CD1c-positive myeloid dendritic cell (primary cell): ENCODE results near the gene CA5B.
"Not testable (repeated sequence)": the region's sequence is repeated elsewhere in the genome, so short reads cannot be mapped to it uniquely, and the experiment has no call there.

ENCODE experiments used
- DNase-seq: peaks from one replicate; pipeline ENCODE4 v3.0.0-alpha.2; 2016; ENCODE audit errors: extremely low spot score

CA5B gene

DNA sequence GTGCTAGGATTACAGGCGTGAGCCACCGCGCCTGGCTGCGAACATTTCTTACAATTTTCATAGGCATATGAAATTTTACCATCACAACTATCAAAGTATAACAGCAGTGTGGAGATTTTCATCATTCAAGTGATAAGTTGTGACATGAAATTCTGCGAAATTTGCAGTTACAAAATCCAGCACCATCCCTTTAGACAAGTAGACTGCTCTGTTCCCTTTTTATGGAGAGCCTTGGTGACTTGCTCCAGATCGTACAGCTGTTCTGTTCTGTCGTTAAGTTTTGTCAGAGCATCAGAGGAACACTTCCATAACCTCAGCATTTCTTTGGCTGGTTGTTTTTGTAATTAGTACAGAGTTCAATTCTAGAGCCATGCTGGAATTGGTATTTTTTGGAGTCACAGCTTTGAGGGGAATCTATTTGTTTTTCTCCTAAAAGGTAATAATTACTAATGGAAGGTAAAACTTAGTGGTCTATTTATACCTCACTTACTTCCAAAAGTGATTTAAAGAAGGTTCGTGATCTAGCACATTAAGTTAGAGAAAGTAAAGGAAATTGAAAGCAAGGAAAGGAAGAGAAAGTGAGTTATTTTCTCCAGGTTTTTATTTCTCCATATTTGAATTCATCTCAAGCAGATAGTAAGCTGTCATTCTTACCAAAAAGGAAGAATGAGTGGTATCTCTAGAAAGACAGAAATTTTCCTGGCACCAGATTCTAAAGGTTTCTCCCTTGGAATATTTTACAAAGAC, 74.3 kb downstream of the CA5B start:
- DNase-seq: peak; percentile 32

DNA sequence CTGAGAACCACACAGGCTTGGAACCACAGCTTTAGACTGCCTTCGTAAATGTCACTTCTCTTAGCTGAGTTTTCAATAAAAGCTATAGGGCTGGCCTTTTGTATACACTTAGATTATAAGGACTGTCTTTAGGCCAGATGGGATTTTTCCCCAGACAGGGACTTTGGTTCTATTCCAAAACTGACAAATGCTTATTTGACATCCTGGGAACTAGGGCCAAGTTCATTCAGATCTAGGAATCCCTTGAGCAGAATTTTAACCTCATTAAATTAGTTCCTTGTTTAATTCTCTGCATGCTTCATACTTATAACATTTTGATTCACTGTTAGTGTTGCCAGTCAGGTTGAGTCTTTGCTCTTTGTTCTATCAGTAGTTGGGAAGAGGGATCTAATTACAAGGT, 75.3 kb downstream of the CA5B start:
- DNase-seq: no peak

DNA sequence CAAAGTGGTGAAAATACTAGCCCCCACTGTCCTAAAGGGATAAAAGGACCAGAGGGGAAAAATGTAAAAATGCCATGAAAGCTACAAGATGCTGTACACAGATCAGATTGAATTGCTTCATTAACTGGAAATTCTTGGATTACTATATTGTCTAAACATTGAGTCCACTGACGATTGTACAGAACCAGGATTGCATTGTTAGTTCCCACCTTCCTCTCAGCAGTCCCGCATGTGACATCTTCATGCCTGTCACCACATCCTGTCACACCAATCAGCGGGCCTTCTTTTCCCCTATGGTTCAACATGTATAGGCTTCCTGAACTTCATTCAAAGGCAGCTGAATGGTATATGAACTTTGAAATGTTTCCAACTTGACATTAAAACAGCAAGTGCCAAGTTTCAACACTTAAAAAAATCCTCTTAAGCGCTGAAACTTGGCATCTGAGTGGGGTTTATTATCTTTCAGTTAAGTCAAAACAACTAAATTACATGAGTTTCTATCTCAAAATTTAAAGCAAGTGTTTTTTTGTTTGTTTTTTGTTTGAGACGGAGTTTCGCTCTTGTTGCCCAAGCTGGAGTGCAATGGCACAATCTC, 76.8 kb downstream of the CA5B start:
- DNase-seq: no peak

DNA sequence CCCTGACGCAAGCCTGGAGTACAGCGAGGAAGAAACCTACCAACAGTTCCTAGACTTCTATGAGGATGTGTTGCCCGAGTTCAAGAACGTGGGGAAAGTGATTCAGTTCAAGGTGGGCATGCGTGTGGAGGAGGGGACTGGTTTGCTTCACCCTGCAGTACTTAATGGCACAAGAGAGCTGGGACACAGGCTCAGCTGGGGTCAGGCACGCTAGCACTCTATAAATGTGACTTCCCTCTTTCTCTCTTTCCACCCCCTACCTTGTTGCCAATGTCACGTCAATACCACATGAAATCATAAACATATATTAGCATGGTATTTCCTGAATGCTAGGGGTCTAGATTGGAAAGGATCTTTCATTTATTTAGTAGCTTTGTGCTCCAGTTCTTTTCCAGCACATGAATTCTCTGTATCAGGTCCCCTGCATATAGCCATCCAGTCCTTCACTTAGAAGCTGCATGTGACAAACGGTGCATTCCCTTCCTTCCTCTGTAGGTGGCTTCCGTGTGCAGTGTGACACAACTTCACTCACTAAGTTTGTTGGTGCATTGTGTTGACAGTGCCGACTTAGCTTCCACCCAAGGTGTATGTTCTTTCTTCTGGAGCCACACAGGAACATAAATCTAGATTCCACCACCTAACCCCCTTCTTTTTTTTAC, 77.8 kb downstream of the CA5B start:
- DNase-seq: no peak

DNA sequence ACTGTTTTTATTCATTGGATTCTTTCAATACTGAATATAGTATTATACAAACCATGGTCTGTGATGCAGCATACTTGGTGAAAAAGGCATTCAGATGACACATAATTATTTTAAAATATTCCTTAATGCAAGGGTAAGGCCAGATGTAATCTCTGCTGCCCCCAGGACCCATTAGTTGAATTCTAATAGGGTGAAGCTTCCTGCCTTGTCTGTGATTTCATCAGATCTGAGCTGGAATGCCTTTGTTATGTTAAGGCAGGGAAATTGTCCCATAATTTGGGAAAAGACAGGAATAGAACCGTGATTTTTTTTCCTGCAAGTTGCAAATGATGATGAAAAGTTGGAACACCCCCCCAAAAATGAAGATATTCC, 78.4 kb downstream of the CA5B start:
- no peak for DNase-seq

DNA sequence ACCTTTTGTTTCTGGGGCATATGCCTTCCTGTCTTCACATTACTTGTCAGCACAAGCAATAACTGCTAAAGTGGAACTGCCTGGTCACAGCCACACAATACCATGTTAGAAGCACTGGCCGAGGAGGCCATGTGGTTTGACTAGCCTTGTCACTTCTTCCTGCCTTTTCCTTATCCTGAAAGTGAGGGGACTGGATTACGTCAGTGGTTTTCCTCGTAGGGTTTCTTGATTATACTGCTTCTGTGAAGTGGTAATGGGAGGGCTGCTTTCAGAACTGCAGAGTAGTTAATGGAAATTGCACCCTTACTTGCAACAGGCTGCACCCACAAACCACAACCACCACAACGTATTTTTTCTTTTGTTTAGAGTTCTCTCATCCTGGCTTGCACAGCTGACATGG, 78.8 kb downstream of the CA5B start:
- DNase-seq: no peak

DNA sequence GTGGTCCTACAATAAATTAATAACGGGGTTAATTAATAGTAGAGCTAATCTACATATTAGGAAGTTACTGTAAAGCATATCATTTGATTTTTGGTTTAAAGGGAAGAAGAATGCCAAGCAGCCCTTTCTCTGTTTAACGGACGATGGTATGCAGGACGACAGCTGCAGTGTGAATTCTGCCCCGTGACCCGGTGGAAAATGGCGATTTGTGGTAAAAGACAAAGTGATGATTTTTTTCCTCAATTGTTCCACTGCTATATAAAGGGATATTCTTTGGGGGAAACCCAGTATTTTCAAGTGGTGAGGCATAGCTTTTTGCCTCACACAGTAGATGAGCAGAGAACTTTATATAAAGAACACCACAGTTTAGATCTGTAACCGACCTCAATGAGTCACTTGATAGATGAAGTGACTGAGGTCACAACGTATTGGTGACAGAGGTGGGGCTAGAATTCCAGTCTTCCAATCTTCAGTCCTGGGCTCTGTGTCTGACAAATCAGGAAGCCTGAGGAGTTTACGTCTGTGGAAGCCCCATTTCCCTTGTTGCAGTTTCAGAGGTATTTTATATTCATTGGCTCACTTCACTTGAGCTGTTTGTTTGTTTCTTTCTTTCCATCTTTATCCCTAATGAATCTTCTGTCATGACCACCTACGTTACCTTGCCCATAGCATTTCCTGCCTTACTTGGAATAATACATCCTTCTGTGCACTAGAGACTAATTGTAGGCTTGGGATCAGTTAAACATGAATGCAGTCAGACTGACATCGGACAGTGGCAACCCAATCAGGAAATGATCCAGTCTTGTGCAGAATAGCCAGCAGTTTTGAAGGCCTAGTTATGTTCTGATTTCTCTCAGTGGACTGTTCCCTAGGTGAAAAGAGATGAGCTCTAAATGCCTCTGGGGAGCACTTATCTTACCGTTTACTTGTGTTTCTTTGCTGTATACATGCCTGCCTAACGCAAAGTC, 82.3 kb downstream of the CA5B start:
- no peak for DNase-seq

DNA sequence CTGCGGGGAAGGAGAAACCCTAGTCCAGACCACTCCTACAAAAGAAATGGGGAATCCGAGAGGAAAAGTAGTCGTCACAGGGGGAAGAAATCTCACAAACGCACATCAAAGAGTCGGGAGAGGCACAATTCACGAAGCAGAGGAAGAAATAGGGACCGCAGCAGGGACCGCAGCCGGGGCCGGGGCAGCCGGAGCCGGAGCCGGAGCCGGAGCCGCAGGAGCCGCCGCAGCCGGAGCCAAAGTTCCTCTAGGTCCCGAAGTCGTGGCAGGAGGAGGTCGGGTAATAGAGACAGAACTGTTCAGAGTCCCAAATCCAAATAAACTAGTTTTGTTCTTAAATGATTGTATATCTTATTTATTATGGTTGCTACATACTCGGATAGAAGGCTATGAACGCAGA, 84.9 kb downstream of the CA5B start:
- DNase-seq: no peak

DNA sequence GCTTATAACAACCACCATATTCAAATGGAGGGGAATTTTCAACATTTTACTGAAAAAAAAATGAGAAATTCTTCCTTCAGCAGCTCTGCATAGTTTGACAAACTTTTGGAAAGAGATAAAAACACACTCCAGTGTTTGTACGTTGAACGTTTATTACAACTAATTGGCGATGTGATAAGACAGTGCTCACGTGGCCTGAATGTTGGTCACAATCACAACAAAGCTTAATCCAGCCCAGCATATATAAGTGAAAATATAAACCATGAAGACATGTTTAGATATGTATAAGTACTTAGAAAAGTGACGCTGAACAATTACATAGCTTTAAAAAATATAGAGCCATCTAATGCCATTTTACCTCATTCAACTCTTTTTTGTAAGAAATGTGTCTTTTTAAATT, 87.9 kb downstream of the CA5B start:
- DNase-seq: no peak

DNA sequence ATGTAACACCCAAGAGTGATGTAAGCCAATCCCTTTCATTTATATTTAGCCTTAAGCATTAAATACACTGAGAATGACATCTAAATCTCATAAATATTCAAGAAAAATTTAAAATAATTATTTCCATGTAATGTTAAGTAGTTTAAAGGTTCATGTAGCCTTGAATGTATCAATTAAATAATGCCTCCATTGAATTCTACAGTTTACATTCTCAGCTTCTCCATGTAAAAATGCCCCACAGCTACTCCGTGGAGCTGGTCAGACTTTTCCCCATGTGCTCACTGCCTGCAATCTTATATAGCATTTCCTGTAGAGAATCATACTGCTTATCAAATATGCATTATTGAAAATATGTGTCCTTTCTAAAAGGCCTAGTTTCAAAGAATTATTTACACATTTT, 91.1 kb downstream of the CA5B start:
- no peak for DNase-seq

DNA sequence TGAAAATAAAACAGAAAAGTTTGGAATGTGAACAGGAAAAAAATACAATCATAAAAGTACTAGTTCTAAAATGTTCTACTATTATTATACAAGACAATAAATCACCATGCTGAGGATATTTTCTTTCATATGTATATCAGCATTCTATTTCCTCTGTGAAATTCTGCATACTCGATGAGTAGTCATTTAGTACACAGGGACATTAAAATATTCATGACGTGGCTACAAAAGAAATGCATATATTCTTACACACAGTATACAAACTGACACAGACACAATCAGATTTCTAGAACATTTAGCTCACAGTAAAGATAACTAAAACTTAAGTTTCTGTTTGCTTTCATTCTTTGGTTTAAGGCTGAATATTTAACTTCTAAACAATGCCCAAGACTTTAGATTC, 93.3 kb downstream of the CA5B start:
- DNase-seq: not testable (repeated sequence)

DNA sequence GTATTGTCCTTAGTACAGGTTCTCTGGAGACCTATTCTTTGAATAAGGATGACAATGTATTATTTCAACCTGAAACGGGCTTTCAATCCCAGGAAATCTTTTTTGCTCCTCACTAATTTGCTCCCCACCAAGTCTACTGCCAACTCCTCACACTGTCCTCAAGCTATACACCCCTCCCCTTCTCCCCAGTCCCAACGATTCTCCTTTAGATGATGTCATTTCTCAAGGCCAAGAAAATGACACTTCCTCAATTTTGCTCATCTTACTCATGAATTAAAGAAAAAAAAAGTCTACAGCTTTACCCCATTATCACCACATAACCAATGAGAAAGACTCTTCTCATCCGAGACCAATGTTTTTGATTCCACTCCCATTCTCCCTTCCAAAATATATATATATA, 96.0 kb downstream of the CA5B start:
- DNase-seq: peak; percentile 30

DNA sequence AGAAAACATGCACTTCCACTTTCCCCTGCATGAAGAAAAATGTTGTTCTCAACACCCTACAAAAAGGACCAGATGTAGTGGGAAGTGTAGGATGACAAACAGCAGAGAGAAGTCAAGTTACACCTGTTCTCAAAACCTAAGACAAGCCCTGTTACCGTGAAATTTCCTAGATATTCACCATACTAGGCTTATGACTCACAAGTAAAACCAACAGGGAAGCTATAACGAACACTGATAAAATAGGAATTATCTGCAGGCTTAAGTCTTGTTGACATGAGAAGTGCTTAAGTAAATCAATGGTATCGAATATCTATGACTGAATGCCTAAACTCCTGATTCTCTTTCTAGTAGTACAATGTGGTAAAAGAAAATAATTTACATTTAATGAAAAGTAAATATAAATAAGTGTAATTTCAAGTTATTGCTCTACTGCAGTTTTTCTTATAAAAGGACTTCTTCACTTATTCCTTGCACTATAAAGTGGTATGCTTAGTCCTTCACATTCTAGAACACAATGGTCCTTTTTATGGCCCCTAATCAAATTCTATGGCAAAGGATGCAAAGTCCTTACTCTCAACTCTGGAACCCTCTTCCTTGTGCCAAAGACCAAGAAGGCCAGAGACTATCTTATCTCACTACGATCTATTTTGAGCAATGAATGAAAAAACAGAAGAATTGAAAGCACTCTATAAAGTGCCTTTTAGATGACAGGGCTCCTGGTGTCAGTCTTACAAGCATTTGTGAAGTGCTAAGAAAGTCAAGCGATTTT, 96.9 kb downstream of the CA5B start:
- no peak for DNase-seq
